GM18951 (cell line): ENCODE measurements around the gene RNF19B.

Experiments
- POLR2A ChIP-seq: IDR thresholded peaks from 4 replicates; pipeline ENCODE4 v1.6.1; 2011; ENCODE audit warnings: mild to moderate bottlenecking; ENCODE audit not compliant: insufficient read length, insufficient read depth; ENCODE audit errors: extremely low read depth
- in situ Hi-C: fragments of 300-500 bp; cut with MboI; formaldehyde crosslinking; loops from one replicate; pipeline ENCODE4 v1.12.0; 2022; ENCODE audit warnings: low sequenced_read_pairs, mixed read lengths, inconsistent platforms; ENCODE audit not compliant: unreplicated experiment

Gene RNF19B

DNA sequence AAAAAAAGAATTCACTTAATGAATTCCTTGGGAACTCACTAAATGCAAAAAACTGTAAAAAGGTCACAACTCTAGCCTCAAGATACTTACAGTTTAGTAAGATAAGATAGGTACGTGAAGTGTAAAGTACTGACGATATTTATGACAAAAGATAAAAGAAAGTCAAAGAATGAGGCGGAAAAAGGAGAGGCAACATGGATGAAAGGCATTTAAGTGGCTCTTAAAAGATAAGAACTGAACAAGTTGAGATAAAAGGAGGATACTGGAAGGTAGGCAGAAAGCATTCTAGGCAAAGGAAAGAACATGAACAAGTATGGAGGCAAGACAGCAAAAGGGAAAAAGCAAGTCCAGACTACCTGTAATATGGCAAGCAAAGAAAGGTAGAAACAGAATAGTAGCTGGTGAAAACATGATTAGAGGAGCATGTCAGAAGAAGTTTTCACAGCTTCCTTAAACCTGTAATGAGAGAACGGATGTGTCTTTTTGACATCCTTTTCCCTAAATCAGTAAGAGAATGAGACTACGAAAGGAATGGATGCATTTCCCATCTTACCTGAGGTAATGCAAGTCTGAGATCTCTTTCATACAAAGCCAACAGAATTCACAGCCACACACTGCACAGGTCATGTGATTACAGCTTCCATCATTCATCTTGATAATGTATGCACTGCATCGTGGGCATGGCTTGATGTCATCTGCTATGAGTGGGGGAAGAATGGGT lies 16.8 kb downstream of the RNF19B start:
- in situ Hi-C loops: no loop called here
- no peak for TF ChIP-seq POLR2A

GRCh38 chr1:32946413-32946812 lies 18.2 kb downstream of the RNF19B start:
- in situ Hi-C loops: no loop called here

GRCh38 chr1:32944180-32944579 lies 20.4 kb downstream of the RNF19B start:
- in situ Hi-C loops: no loop called here
- no peak for TF ChIP-seq POLR2A

More at GRCh38 chr1:32946413-32946812, 18.2 kb downstream of the RNF19B start:
- TF ChIP-seq POLR2A: no peak

DNA sequence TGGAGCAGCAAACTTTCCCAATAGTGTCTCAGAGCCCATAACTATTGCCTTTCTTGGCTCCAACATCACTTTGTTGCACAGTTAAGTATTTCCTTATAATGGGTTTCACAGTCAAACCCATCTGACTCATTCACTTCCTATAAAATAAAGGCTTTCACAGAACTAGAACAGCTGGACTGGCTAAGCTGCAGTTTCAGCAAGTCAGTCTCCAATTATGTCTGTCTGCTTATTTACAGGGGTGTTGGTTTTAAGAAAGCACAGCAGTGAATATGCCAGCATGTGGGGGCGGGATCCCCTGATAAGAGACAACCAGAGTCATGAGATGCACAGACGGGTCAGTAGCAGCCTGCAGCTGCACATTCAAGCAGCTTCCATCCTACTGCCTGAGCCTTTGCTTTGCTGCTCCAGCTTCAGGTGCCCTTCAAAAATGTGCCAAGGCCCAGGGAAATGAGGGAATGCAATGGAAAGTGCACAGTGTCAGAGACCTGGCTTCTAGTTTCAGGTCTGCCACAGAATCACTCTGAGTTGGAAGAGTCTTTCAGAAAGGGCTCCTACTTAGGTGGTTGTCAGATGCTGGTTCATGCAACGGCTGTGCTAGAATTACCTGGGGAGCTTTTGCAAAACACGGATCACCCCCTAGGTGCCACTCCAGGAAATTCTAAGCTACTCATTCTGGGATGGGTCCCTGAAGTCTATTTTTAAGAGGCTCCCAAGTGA lies 24.8 kb downstream of the RNF19B start:
- in situ Hi-C loops: loop anchor here (10.0 kb wide), 1 partner anchor 105 kb away; no protein-coding TSS in a partner anchor
- TF ChIP-seq POLR2A: no peak

DNA sequence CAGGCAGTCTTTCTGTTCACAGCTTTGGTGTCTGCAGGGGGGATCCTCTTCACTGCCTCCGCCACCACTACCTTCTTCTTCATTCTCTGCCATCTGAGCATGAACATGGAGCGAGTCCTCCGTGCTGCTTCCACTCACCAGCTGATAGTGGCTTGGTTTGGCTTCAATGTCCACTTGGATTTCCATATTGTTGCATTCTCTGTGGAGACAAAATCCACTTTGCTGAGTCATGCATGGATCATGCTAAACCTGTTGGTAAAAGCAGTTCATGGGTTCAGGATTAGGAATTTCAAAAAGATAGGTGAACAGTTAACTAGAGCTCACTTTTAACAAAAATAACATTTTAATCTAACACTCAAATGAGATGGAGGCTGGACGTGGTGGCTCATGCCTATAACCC lies 27.5 kb downstream of the RNF19B start:
- TF ChIP-seq POLR2A: no peak
- in situ Hi-C loops: loop anchor here (10.0 kb wide), 1 partner anchor 108 kb away; no protein-coding TSS in a partner anchor

- in situ Hi-C loops: loop anchor here (10.0 kb wide), 1 partner anchor 110 kb away; no protein-coding TSS in a partner anchor
- no peak for TF ChIP-seq POLR2A
Measured at GRCh38 chr1:32934535-32934934, 30.1 kb downstream of the RNF19B start.

DNA sequence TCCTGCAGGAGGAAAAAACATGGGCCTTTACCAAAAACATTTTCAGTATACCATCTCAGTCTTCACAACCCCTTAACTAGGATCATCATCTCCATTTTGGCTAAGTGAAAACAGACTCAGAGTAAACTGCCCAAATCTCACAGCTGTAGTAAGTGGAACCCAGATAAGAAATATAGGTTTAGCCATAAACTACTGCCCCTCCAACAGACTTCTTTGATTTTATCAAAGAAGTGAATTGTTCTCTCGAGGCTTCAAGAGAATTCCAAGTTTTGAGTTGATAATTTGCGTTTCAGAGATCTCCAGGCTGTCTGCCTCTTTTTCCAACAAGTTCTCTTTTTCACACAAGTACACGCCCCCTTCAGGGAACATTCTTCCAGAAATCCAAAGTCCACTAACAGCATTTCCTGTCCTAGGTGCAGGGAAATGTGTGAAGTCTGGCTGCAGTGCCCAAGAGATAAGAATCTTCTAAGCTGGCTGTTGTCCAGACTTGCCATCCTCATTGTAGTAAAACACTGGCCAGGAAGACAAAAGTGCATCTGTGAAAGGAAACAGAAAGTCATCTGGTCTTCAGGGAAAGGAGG lies 30.8 kb downstream of the RNF19B start:
- in situ Hi-C loops: loop anchor here (10.0 kb wide), 1 partner anchor 111 kb away; no protein-coding TSS in a partner anchor
- TF ChIP-seq POLR2A: no peak

DNA sequence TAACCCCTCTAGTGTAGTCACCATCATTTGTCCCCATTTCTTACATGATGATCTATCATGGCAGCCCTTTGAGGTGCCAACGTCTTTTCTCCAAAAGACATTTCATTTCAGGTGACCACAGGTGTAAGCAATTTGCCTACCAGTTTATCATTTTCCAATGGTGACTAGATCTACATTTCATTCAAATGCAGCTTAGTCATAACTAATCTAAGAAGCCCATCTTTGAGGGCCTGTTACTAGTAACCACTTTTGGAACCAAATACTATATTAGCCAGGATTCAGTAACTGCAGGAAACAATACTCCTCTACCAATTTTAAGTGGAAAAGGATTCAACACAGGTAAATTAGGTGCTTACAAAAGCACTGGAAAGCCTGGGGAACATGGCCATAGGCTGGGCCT lies 32.8 kb downstream of the RNF19B start:
- in situ Hi-C loops: loop anchor here (10.0 kb wide), 1 partner anchor 113 kb away; no protein-coding TSS in a partner anchor

GRCh38 chr1:32929366-32929765 lies 35.2 kb downstream of the RNF19B start:
- in situ Hi-C loops: no loop called here
- no peak for TF ChIP-seq POLR2A

More for the DNA sequence above, 32.8 kb downstream of the RNF19B start:
- no peak for TF ChIP-seq POLR2A

- TF ChIP-seq POLR2A: no peak
- in situ Hi-C loops: no loop called here
Measured at GRCh38 chr1:32928715-32929114, 35.9 kb downstream of the RNF19B start.

- no peak for TF ChIP-seq POLR2A
- in situ Hi-C loops: no loop called here
Measured at GRCh38 chr1:32928285-32928684, 36.3 kb downstream of the RNF19B start.

DNA sequence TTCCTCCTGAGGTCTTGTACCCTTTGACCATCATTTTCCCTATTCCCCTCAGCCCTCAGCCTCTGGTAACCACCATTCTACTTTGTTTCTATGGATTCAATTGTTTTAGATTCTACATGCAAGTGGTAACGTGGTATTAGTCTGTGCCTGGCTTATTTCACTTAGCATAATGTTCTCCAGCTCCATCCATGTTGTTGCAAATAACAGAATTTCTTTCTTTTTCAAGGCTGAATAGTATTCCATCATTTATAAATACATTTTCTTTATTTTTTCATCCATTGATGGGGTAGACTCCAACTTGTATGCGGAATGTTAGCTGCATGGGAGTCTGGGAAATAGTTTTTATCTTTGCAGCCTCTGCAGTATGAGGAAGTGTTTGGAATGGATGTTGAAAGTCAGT lies 37.2 kb downstream of the RNF19B start:
- in situ Hi-C loops: no loop called here
- no peak for TF ChIP-seq POLR2A

DNA sequence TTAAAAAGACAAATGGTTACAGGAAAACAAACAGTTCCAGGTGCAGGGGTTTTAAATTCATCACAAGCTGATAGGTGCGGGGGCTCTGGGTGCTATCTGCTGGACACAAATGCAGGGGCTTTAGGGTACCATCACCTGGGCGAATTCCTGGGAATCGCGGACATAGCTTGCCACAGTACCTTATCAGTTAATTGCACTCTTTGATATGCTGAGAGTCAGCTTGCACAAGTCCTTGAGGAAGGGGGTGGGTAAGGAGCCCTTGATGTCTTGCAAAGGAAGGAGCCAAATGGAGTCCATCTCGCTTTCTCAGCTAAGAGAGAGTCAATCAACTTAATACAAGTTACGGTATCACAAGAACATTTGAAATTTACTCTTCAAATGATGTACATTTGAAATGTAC lies 38.0 kb downstream of the RNF19B start:
- TF ChIP-seq POLR2A: no peak
- in situ Hi-C loops: no loop called here

DNA sequence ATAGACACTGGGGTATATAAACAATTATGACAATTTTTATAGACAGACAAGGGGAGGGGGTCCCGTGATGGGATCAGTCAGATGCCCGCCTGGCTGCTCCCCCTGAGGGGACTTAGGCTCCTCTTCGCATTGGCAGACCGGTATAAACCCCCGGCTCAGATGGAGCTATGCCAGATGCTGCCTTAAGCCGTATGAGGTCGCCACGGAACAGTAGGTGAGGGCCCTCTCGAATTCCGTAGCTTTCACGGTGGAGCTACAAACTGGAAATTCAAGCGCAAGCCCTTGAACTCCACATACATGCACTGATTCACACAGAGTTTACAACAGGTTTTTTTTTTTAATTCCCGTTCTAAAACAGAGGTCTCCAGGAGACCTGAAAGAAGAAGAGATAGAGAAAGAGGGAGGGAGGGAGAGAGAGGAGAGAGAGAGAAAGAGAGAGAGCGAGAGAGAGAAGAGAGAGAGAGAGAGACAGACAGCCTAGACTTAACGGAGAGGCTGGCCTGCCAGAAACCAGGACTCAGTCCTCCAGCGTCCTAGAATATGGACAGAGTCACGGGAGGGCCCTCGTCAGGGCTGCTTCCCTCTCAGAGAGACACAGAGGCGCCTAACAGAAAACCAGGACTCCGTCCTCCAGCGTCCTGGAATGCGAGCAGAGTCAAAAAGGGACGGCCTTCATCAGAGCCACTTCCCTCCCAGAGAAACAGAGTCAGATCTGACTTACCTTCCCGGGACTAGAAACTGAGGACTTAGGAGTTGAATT lies 39.0 kb downstream of the RNF19B start:
- no peak for TF ChIP-seq POLR2A
- in situ Hi-C loops: no loop called here
